Measurements from ENCODE around the gene PTPRCAP. TPM values are rescaled to one million over a fixed set of nuclear protein-coding genes. Genes with fewer than 3 reads are reported as not detected.

Gene PTPRCAP
- polyA plus RNA-seq, 2 donors, result 6.2 to 6.5 TPM

- peak overlapping the region in 1 of 2 donors; percentile 17 for H3K27ac ChIP-seq (ENCODE audit: low read depth in 2 of 2, low read length in 1 of 2)
- no peaks in the 10 kb centered on the region for H3K27me3 ChIP-seq (ENCODE audit: control insufficient read depth in 1 of 2, insufficient read depth in 2 of 2, low read length in 2 of 2)
- no peaks in the 10 kb centered on the region for H3K9me3 ChIP-seq (ENCODE audit: control insufficient read depth in 2 of 2, insufficient read depth in 1 of 2, low read depth in 1 of 2, low read length in 1 of 2)
- peaks cover 3 to 78% of the 10 kb centered on the region in 2 donors for H3K36me3 ChIP-seq (ENCODE audit: control insufficient read depth in 2 of 2, insufficient read depth in 2 of 2, low read length in 1 of 2)
- peak overlapping the region; percentile 16 to 25 for H3K4me3 ChIP-seq (ENCODE audit: low read depth in 1 of 2, low read length in 2 of 2)
- WGBS, 2 donors, result 82 to 83% methylated on average over 38 of the region's 38 CpGs
- peaks cover 13 to 25% of the 10 kb centered on the region in 2 donors for H3K4me1 ChIP-seq (ENCODE audit: control insufficient read depth in 2 of 2, insufficient read depth in 2 of 2, low read length in 1 of 2)
Observed at GRCh38 chr11:67435727-67436458, 1.6 kb downstream of the PTPRCAP start.

DNA sequence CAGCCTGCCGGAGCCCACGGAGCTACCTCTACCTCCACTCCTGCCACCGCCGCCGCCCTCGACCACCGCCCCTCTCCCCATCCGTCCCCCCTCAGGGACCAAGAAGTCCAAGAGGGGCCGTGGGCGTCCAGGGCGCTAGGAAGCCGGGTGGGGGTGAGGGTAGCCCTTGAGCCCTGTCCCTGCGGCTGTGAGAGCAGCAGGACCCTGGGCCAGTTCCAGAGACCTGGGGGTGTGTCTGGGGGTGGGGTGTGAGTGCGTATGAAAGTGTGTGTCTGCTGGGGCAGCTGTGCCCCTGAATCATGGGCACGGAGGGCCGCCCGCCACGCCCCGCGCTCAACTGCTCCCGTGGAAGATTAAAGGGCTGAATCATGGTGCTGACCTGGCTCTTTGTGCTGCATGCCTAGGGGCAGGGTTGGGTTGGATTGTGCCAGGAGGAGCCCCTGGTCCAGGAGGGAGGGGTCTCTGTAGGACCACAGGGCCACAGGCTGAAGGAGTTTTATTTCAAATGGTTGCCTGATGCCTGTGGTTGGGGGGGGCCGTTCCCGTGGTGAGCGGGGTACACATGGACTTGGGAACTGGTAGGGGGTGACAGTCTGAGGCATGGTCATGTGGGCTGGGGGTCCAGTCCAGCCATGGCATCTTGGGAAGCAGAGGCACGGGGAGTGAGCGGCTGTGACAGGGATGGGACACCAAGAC, 2.3 kb downstream of the PTPRCAP start:
- Histone ChIP-seq H3K27ac (ENCODE audit: low read depth in 2 of 2, low read length in 1 of 2) (peak overlapping the region in 1 of 2 donors; percentile 22), H3K27me3 (ENCODE audit: control insufficient read depth in 1 of 2, insufficient read depth in 2 of 2, low read length in 2 of 2) (no peaks in the 10 kb centered on the region), H3K4me1 (ENCODE audit: control insufficient read depth in 2 of 2, insufficient read depth in 2 of 2, low read length in 1 of 2) (peaks cover 13 to 21% of the 10 kb centered on the region in 2 donors), H3K4me3 (ENCODE audit: low read depth in 1 of 2, low read length in 2 of 2) (no peak overlapping the region), H3K9me3 (ENCODE audit: control insufficient read depth in 2 of 2, insufficient read depth in 1 of 2, low read depth in 1 of 2, low read length in 1 of 2) (no peaks in the 10 kb centered on the region), H3K36me3 (ENCODE audit: control insufficient read depth in 2 of 2, insufficient read depth in 2 of 2, low read length in 1 of 2) (peaks cover 3 to 78% of the 10 kb centered on the region in 2 donors)
- WGBS, 2 donors, result 67 to 71% methylated on average over 25 to 26 of the region's 26 CpGs

DNA sequence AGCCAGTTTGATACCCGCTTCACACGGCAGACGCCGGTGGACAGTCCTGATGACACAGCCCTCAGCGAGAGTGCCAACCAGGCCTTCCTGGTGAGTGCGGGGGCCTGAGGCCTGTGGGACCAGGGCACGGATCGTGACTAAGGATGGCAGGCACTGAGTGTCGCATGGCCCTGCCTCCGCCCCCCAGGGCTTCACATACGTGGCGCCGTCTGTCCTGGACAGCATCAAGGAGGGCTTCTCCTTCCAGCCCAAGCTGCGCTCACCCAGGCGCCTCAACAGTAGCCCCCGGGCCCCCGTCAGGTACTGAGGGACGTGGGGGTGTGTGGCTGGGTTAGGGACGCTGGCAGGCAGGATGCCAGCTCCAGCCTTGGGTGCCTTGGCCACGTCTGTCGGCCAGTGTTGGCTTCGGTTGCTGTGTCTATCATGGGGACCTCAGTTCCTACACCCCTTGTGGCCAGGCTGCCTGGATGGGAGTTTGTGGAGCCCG, 3.0 kb downstream of the PTPRCAP start:
- H3K4me1 ChIP-seq (ENCODE audit: control insufficient read depth in 2 of 2, insufficient read depth in 2 of 2, low read length in 1 of 2), result peaks cover 9 to 20% of the 10 kb centered on the region in 2 donors
- peaks cover 3 to 71% of the 10 kb centered on the region in 2 donors for H3K36me3 ChIP-seq (ENCODE audit: control insufficient read depth in 2 of 2, insufficient read depth in 2 of 2, low read length in 1 of 2)
- 70 to 76% methylated on average over 23 of the region's 23 CpGs for WGBS, 2 donors
- H3K9me3 ChIP-seq (ENCODE audit: control insufficient read depth in 2 of 2, insufficient read depth in 1 of 2, low read depth in 1 of 2, low read length in 1 of 2), result no peaks in the 10 kb centered on the region
- H3K27me3 ChIP-seq (ENCODE audit: control insufficient read depth in 1 of 2, insufficient read depth in 2 of 2, low read length in 2 of 2), result no peaks in the 10 kb centered on the region
- no peak overlapping the region for H3K4me3 ChIP-seq (ENCODE audit: low read depth in 1 of 2, low read length in 2 of 2)
- H3K27ac ChIP-seq (ENCODE audit: low read depth in 2 of 2, low read length in 1 of 2), result peak overlapping the region in 1 of 2 donors; percentile 22

DNA sequence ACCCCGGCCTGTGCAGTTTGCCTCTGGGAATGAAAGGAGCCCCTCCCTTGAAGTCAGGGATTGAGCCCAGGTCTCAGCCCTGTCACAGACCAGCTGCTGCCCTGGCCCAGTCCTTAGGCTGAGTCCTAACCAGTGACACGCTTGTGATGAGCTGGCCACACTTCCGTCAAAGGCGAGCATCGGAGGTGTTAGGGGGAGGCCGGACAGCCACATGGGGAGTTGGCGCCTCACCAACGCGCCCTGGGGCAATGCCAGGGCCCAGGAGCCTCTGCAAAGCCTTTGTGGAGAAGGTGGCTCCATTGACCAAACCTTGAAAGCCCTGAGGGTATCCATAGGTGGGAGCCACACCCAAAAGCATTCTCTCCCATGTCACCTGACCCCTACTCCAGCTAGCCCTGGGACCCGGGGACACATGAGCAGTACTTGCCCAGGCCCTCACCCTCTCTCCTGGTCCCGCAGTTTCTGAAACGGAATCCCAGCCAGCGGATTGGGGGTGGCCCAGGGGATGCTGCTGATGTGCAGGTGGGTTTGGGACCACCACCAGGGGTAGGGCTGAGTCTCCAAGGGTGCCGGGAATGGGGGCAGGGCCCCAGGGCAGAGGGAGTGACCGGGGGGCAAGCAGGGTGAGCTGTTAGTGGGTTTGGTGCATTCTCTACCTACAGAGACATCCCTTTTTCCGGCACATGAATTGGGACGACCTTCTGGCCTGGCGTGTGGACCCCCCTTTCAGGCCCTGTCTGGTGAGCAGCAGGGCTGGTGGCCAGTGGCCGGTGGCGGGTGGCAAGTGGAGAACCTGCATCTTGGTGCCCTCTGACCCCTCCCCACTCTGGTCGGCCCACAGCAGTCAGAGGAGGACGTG, 3.7 kb downstream of the PTPRCAP start:
- WGBS, 2 donors, result 77 to 78% methylated on average over 22 of the region's 22 CpGs
- Histone ChIP-seq H3K27ac (ENCODE audit: low read depth in 2 of 2, low read length in 1 of 2) (no peak overlapping the region), H3K27me3 (ENCODE audit: control insufficient read depth in 1 of 2, insufficient read depth in 2 of 2, low read length in 2 of 2) (no peaks in the 10 kb centered on the region), H3K36me3 (ENCODE audit: control insufficient read depth in 2 of 2, insufficient read depth in 2 of 2, low read length in 1 of 2) (peaks cover 3 to 67% of the 10 kb centered on the region in 2 donors), H3K4me1 (ENCODE audit: control insufficient read depth in 2 of 2, insufficient read depth in 2 of 2, low read length in 1 of 2) (peaks cover 8 to 22% of the 10 kb centered on the region in 2 donors), H3K4me3 (ENCODE audit: low read depth in 1 of 2, low read length in 2 of 2) (no peak overlapping the region), H3K9me3 (ENCODE audit: control insufficient read depth in 2 of 2, insufficient read depth in 1 of 2, low read depth in 1 of 2, low read length in 1 of 2) (no peaks in the 10 kb centered on the region)

GRCh38 chr11:67432655-67433349, 4.7 kb downstream of the PTPRCAP start:
- Histone ChIP-seq H3K36me3 (ENCODE audit: control insufficient read depth in 2 of 2, insufficient read depth in 2 of 2, low read length in 1 of 2) (peaks cover 3 to 58% of the 10 kb centered on the region in 2 donors), H3K4me1 (ENCODE audit: control insufficient read depth in 2 of 2, insufficient read depth in 2 of 2, low read length in 1 of 2) (peaks cover 8 to 22% of the 10 kb centered on the region in 2 donors), H3K27ac (ENCODE audit: low read depth in 2 of 2, low read length in 1 of 2) (no peak overlapping the region)

DNA sequence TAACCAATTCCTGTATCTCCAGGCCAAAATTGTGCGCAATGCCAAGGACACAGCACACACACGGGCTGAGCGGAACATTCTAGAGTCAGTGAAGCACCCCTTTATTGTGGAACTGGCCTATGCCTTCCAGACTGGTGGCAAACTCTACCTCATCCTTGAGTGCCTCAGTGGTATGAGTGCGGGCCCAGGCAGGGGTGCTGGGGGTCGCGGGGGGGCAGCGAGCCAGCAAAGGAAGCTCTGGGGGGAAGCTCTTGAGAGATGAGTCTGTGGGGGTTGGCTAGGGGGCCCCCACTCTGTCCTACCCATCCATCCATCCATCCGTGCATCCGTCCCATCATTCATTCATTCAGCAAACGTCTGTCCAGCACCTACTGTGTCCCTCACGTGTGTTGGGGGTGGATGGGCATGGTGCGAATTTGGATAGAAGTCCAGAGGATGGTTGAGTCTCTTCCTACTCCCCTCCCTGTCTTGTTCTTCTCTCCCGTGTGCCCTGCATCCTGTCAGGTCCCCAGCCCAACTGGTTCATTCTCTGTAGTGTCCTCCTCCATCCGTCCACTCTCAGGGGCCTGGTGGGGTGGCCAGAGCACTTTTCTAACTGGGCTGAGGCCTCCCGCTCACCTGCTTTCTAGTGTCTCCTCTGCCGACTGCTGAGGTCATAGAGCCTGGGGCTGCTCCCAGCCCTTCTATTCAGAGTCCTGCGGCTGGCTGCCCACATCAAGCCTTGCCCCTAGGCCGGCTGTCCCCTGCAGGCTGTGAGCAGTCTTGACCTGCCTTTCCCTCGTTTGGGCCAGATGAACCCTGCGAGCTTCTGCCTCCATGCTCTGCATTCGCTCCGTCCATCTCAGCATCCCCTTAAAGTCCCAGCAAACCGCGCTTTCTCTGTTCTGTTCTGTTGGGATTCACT, 5.9 kb downstream of the PTPRCAP start:
- no peaks in the 10 kb centered on the region for H3K9me3 ChIP-seq (ENCODE audit: control insufficient read depth in 2 of 2, insufficient read depth in 1 of 2, low read depth in 1 of 2, low read length in 1 of 2)
- no peaks in the 10 kb centered on the region for H3K27me3 ChIP-seq (ENCODE audit: control insufficient read depth in 1 of 2, insufficient read depth in 2 of 2, low read length in 2 of 2)
- no peak overlapping the region for H3K4me3 ChIP-seq (ENCODE audit: low read depth in 1 of 2, low read length in 2 of 2)
- H3K4me1 ChIP-seq (ENCODE audit: control insufficient read depth in 2 of 2, insufficient read depth in 2 of 2, low read length in 1 of 2), result peaks cover 8 to 23% of the 10 kb centered on the region in 2 donors
- H3K27ac ChIP-seq (ENCODE audit: low read depth in 2 of 2, low read length in 1 of 2), result no peak overlapping the region
- peaks cover 3 to 54% of the 10 kb centered on the region in 2 donors for H3K36me3 ChIP-seq (ENCODE audit: control insufficient read depth in 2 of 2, insufficient read depth in 2 of 2, low read length in 1 of 2)
- WGBS, 2 donors, result 89 to 90% methylated on average over 24 of the region's 24 CpGs

More at GRCh38 chr11:67432655-67433349, 4.7 kb downstream of the PTPRCAP start:
- no peak overlapping the region for H3K4me3 ChIP-seq (ENCODE audit: low read depth in 1 of 2, low read length in 2 of 2)
- 84 to 87% methylated on average over 22 of the region's 22 CpGs for WGBS, 2 donors
- H3K9me3 ChIP-seq (ENCODE audit: control insufficient read depth in 2 of 2, insufficient read depth in 1 of 2, low read depth in 1 of 2, low read length in 1 of 2), result no peaks in the 10 kb centered on the region
- H3K27me3 ChIP-seq (ENCODE audit: control insufficient read depth in 1 of 2, insufficient read depth in 2 of 2, low read length in 2 of 2), result no peaks in the 10 kb centered on the region

DNA sequence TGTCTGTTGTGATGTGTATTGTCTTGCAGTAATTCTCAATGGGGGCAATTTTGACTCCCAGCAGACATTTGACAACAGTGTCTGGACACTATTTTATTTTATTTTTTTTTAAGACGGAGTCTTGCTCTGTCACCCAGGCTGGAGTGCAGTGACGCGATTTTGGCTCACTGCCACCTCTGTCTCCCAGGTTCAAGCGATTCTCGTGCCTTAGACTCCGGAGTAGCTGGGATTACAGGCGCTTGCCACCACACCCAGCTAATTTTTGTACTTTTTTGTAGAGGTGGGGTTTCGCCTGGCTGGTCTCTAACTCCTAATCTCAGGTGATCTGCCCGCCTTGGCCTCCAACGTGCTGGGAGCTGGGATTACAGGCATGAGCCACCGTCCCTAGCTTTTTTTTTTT, 7.8 kb downstream of the PTPRCAP start:
- Histone ChIP-seq H3K36me3 (ENCODE audit: control insufficient read depth in 2 of 2, insufficient read depth in 2 of 2, low read length in 1 of 2) (peaks cover 0 to 37% of the 10 kb centered on the region in 2 donors), H3K4me1 (ENCODE audit: control insufficient read depth in 2 of 2, insufficient read depth in 2 of 2, low read length in 1 of 2) (peaks cover 2 to 19% of the 10 kb centered on the region in 2 donors), H3K9me3 (ENCODE audit: control insufficient read depth in 2 of 2, insufficient read depth in 1 of 2, low read depth in 1 of 2, low read length in 1 of 2) (no peaks in the 10 kb centered on the region), H3K4me3 (ENCODE audit: low read depth in 1 of 2, low read length in 2 of 2) (peak overlapping the region in 1 of 2 donors; percentile 89), H3K27me3 (ENCODE audit: control insufficient read depth in 1 of 2, insufficient read depth in 2 of 2, low read length in 2 of 2) (no peaks in the 10 kb centered on the region), H3K27ac (ENCODE audit: low read depth in 2 of 2, low read length in 1 of 2) (peak overlapping the region; percentile 95)
- 61 to 65% methylated on average over 11 of the region's 11 CpGs for WGBS, 2 donors

- Histone ChIP-seq H3K9me3 (ENCODE audit: control insufficient read depth in 2 of 2, insufficient read depth in 1 of 2, low read depth in 1 of 2, low read length in 1 of 2) (no peaks in the 10 kb centered on the region), H3K36me3 (ENCODE audit: control insufficient read depth in 2 of 2, insufficient read depth in 2 of 2, low read length in 1 of 2) (peaks cover 0 to 31% of the 10 kb centered on the region in 2 donors), H3K27me3 (ENCODE audit: control insufficient read depth in 1 of 2, insufficient read depth in 2 of 2, low read length in 2 of 2) (no peaks in the 10 kb centered on the region), H3K27ac (ENCODE audit: low read depth in 2 of 2, low read length in 1 of 2) (peak overlapping the region; percentile 95), H3K4me1 (ENCODE audit: control insufficient read depth in 2 of 2, insufficient read depth in 2 of 2, low read length in 1 of 2) (peaks cover 2 to 14% of the 10 kb centered on the region in 2 donors), H3K4me3 (ENCODE audit: low read depth in 1 of 2, low read length in 2 of 2) (peak overlapping the region; percentile 89 to 94)
- 29 to 33% methylated on average over 12 of the region's 12 CpGs for WGBS, 2 donors
Observed at GRCh38 chr11:67429038-67429668, 8.3 kb downstream of the PTPRCAP start.

All from esophagus (tissue), 2 donors.